H1 (cell line): ENCODE data around the gene LARP1. TPM values are rescaled to one million over a fixed set of nuclear protein-coding genes. Genes with fewer than 3 reads are reported as not detected.

ENCODE experiments used
- CTCF ChIA-PET: fragments of 300-600 bp; sonication (Branson Sonifier 250); formaldehyde crosslinking; loops from one replicate; lab custom pipeline; 2021; ENCODE audit not compliant: partially characterized antibody; lab: Charles Lee
- POLR2A ChIA-PET: fragments of 300-600 bp; sonication (Branson Sonifier 250); formaldehyde crosslinking; loops from one replicate; lab custom pipeline; 2021; ENCODE audit warnings: inconsistent platforms; ENCODE audit not compliant: partially characterized antibody; lab: Charles Lee
- DNase-seq, 2 experiments: peaks; one replicate each; pipeline versions ENCODE4 v3.0.0 to v3.0.0-alpha.2; 2010 to 2022; ENCODE audit warnings: low spot score in 2 of 2, low read depth in 1 of 2, mixed read lengths in 1 of 2
- FAIRE-seq: peaks from 2 replicates; lab custom pipeline; 2011; peaks lifted over from hg19 to GRCh38; lab: Jason Lieb, UNC
- H2AFZ ChIP-seq: 2 replicates; pipeline ENCODE4 v1.8.1; 2012; ENCODE audit warnings: low read length, inconsistent platforms
- H2AK5ac ChIP-seq: 2 replicates; pipeline ENCODE4 v1.6.1; 2013; ENCODE audit warnings: low read depth, low read length
- H2BK120ac ChIP-seq: replicated peaks from 2 replicates; pipeline ENCODE3; 2013; ENCODE audit warnings: low read depth, low read length, inconsistent platforms
- H2BK12ac ChIP-seq: 2 replicates; pipeline ENCODE4 v1.6.1; 2013; ENCODE audit warnings: low read depth, low read length
- H2BK15ac ChIP-seq: 2 replicates; pipeline ENCODE4 v1.6.1; 2013; ENCODE audit warnings: low read length
- H2BK20ac ChIP-seq: 2 replicates; pipeline ENCODE4 v1.6.1; 2013; ENCODE audit warnings: low read length
- H2BK5ac ChIP-seq: 2 replicates; pipeline ENCODE4 v1.6.1; 2013; ENCODE audit warnings: low read depth, low read length
- H3K14ac ChIP-seq: 2 replicates; pipeline ENCODE4 v1.6.1; 2013; ENCODE audit warnings: inconsistent platforms; ENCODE audit not compliant: insufficient read length
- H3K18ac ChIP-seq: 2 replicates; pipeline ENCODE4 v1.6.1; 2013; ENCODE audit warnings: low read length; ENCODE audit errors: extremely low read depth
- H3K23ac ChIP-seq: 2 replicates; pipeline ENCODE4 v1.6.1; 2013; ENCODE audit warnings: inconsistent platforms; ENCODE audit not compliant: insufficient read length
- H3K23me2 ChIP-seq: 2 replicates; pipeline ENCODE4 v1.6.1; 2013; ENCODE audit warnings: low read depth, low read length
- H3K27ac ChIP-seq: 2 replicates; pipeline ENCODE4 v1.6.1; 2011; ENCODE audit warnings: low read depth, low read length, inconsistent platforms
- H3K27me3 ChIP-seq, 4 experiments: replicated peaks in 1 of 4; 1 replicate in 1 of 4; 2 replicates in 3 of 4; pipeline versions ENCODE4 v1.6.1 to v1.8.1; 2011 to 2013; ENCODE audit warnings: low read length in 3 of 4, mild to moderate bottlenecking in 3 of 4, inconsistent platforms in 2 of 4, mixed read lengths in 2 of 4, moderate library complexity in 1 of 4; ENCODE audit not compliant: control insufficient read depth in 3 of 4, insufficient read depth in 3 of 4; ENCODE audit errors: extremely low read depth in 1 of 4
- H3K36me3 ChIP-seq, 4 experiments: 2 replicates each; pipeline versions ENCODE4 v1.6.1 to v1.8.1; 2011 to 2013; ENCODE audit warnings: mild to moderate bottlenecking in 4 of 4, low read length in 3 of 4, moderate library complexity in 2 of 4, control low read depth in 1 of 4, inconsistent platforms in 1 of 4; ENCODE audit not compliant: insufficient read depth in 4 of 4, control insufficient read depth in 2 of 4
- H3K4ac ChIP-seq: replicated peaks from 2 replicates; pipeline ENCODE3; 2013; ENCODE audit warnings: low read length, low read depth, mixed read lengths, inconsistent platforms; ENCODE audit not compliant: insufficient read length
- H3K4me1 ChIP-seq, 4 experiments: replicated peaks in 1 of 4; 1 replicate in 1 of 4; 2 replicates in 3 of 4; pipeline versions ENCODE4 v1.6.1 to v1.8.1; 2011 to 2013; ENCODE audit warnings: low read length in 3 of 4, inconsistent platforms in 2 of 4, mixed read lengths in 1 of 4; ENCODE audit not compliant: insufficient read depth in 4 of 4, control insufficient read depth in 3 of 4
- H3K4me2 ChIP-seq, 2 experiments: 2 replicates each; pipeline versions ENCODE4 v1.6.1 to v1.8.1; 2011 to 2013; ENCODE audit warnings: low read depth in 2 of 2, low read length in 2 of 2, control low read depth in 1 of 2, inconsistent platforms in 1 of 2, mild to moderate bottlenecking in 1 of 2; ENCODE audit not compliant: insufficient read depth in 1 of 2
- H3K4me3 ChIP-seq, 4 experiments: fragments of 200-600, 300-600 bp in 1 of 4; sonication (generic), shearing (Covaris generic), sonication (Bioruptor Twin) in 1 of 4; 2 replicates each; pipeline versions ENCODE4 v1.5.1 to v1.8.1; 2011 to 2016; ENCODE audit warnings: low read length in 4 of 4, low read depth in 3 of 4, control low read depth in 2 of 4, inconsistent platforms in 2 of 4, mild to moderate bottlenecking in 2 of 4, mixed read lengths in 1 of 4, moderate library complexity in 1 of 4; ENCODE audit not compliant: insufficient read depth in 2 of 4; ENCODE audit errors: extremely low read depth in 1 of 4
- H3K56ac ChIP-seq: replicated peaks from 2 replicates; pipeline ENCODE3; 2013; ENCODE audit warnings: low read depth, mild to moderate bottlenecking, mixed read lengths, low read length, inconsistent platforms; ENCODE audit not compliant: insufficient read length
- H3K79me1 ChIP-seq: 2 replicates; pipeline ENCODE4 v1.6.1; 2013; ENCODE audit warnings: low read depth, low read length, control low read depth
- H3K79me2 ChIP-seq, 2 experiments: 2 replicates each; pipeline versions ENCODE4 v1.6.1 to v1.8.1; 2012 to 2013; ENCODE audit warnings: low read length in 2 of 2, mild to moderate bottlenecking in 2 of 2, inconsistent platforms in 1 of 2; ENCODE audit not compliant: insufficient read depth in 2 of 2, control insufficient read depth in 1 of 2
- H3K9ac ChIP-seq, 4 experiments: replicated peaks in 1 of 4; 1 replicate in 1 of 4; 2 replicates in 3 of 4; pipeline versions ENCODE4 v1.6.1 to v1.8.1; 2011 to 2013; ENCODE audit warnings: low read depth in 3 of 4, low read length in 3 of 4, control low read depth in 2 of 4, mild to moderate bottlenecking in 2 of 4, moderate library complexity in 2 of 4, inconsistent platforms in 1 of 4; ENCODE audit errors: extremely low read depth in 1 of 4
- H3K9me3 ChIP-seq, 2 experiments: 2 replicates each; pipeline versions ENCODE4 v1.6.1 to v1.8.1; 2012 to 2013; ENCODE audit warnings: mild to moderate bottlenecking in 2 of 2, moderate library complexity in 2 of 2, control low read depth in 1 of 2, inconsistent platforms in 1 of 2, low read depth in 1 of 2, low read length in 1 of 2, mixed read lengths in 1 of 2; ENCODE audit not compliant: insufficient read depth in 2 of 2
- H4K20me1 ChIP-seq, 2 experiments: replicated peaks in 1 of 2; 2 replicates each; pipeline versions ENCODE3 to v1.8.1; 2011 to 2013; ENCODE audit warnings: inconsistent platforms in 2 of 2, low read length in 2 of 2, mild to moderate bottlenecking in 1 of 2; ENCODE audit not compliant: insufficient read depth in 2 of 2, control insufficient read depth in 1 of 2
- H4K5ac ChIP-seq: 2 replicates; pipeline ENCODE4 v1.6.1; 2013; ENCODE audit warnings: low read length, low read depth, mixed read lengths, inconsistent platforms; ENCODE audit not compliant: insufficient read length
- H4K8ac ChIP-seq: 2 replicates; pipeline ENCODE4 v1.8.0; 2013; ENCODE audit warnings: mild to moderate bottlenecking, moderate library complexity, low read length, inconsistent platforms; ENCODE audit not compliant: insufficient read depth; ENCODE audit errors: extremely low read depth
- H4K91ac ChIP-seq: replicated peaks from 2 replicates; pipeline ENCODE3; 2013; ENCODE audit warnings: low read length, mixed read lengths, inconsistent platforms; ENCODE audit not compliant: insufficient read length
- CHD1 ChIP-seq: IDR thresholded peaks from 2 replicates; pipeline ENCODE4 v1.6.1; 2012; ENCODE audit warnings: low read depth, low read length, improper control_type of control experiment
- CTBP2 ChIP-seq: IDR thresholded peaks from 2 replicates; pipeline ENCODE4 v1.7.0; 2011; ENCODE audit warnings: borderline replicate concordance, mild to moderate bottlenecking, moderate library complexity, mixed read lengths, low read length; ENCODE audit not compliant: insufficient read depth, insufficient read length
- CTCF ChIP-seq, 3 experiments: IDR thresholded peaks; 1 replicate in 2 of 3; 2 replicates in 1 of 3; pipeline versions ENCODE4 v1.5.1 to v1.6.1; 2011; ENCODE audit warnings: low read length in 3 of 3, mild to moderate bottlenecking in 3 of 3, inconsistent platforms in 2 of 3, low read depth in 1 of 3, moderate library complexity in 1 of 3; ENCODE audit not compliant: insufficient read depth in 1 of 3; ENCODE audit errors: control extremely low read depth in 1 of 3
- KDM5A ChIP-seq: fragments of 200-600 bp; IDR thresholded peaks from 2 replicates; pipeline ENCODE4 v1.7.1; 2012; ENCODE audit warnings: mild to moderate bottlenecking, low read length, inconsistent platforms, mixed read lengths
- POLR2A ChIP-seq, 2 experiments: IDR thresholded peaks; 1 replicate in 1 of 2; 2 replicates in 1 of 2; pipeline ENCODE4 v1.6.1; 2011; ENCODE audit warnings: low read depth in 2 of 2, low read length in 2 of 2, mild to moderate bottlenecking in 2 of 2; ENCODE audit errors: control extremely low read depth in 1 of 2
- POU5F1 ChIP-seq: IDR thresholded peaks from 2 replicates; pipeline ENCODE4 v1.6.1; 2011; ENCODE audit warnings: low read depth, mild to moderate bottlenecking, low read length, moderate library complexity
- RNF2 ChIP-seq: fragments of 200-900, 300-1000 bp; sonication (generic); IDR thresholded peaks from 2 replicates; pipeline ENCODE4 v1.7.1; 2016; ENCODE audit warnings: borderline replicate concordance, low read depth, mild to moderate bottlenecking, antibody characterized with exemption, low read length; ENCODE audit not compliant: poor library complexity, severe bottlenecking; ENCODE audit errors: missing control alignments
- SP2 ChIP-seq: IDR thresholded peaks from 2 replicates; pipeline ENCODE4 v1.6.1; 2012; ENCODE audit warnings: mild to moderate bottlenecking, low read length, inconsistent platforms
- ZNF274 ChIP-seq: IDR thresholded peaks from 2 replicates; pipeline ENCODE4 v1.7.0; 2012; ENCODE audit warnings: low read length, borderline replicate concordance; ENCODE audit errors: extremely low read depth
- WGBS, 2 experiments: shearing (Covaris generic) in 1 of 2; methylation state at CpG; one replicate each; pipeline versions ENCODE4 v1.1.6 to v1.1.7; 2013 to 2015; ENCODE audit warnings: low lambda C conversion rate in 2 of 2, mixed read lengths in 2 of 2, inconsistent platforms in 1 of 2, low coverage in 1 of 2, missing lambda C conversion rate in 1 of 2; ENCODE audit not compliant: insufficient replicate concordance in 2 of 2, insufficient coverage in 1 of 2, insufficient read length in 1 of 2; ENCODE audit errors: extremely low coverage in 1 of 2, missing lambda C conversion rate in 1 of 2; 5-methylcytosine and 5-hydroxymethylcytosine counted together
- polyA plus RNA-seq, 7 experiments: library from polyadenylated mRNA; depleted of rRNA in 3 of 7; stranded (reverse) in 5 of 7; unstranded in 2 of 7; fragments of >200 nt in 5 of 7; fragments of 200-250 nt in 2 of 7; gene quantifications; 1 replicate in 5 of 7; 2 replicates in 1 of 7; 4 replicates in 1 of 7; pipeline versions ENCODE4 v1.2.1 to v1.2.3, GENCODE V29; 2011 to 2013; ENCODE audit warnings: missing spikeins in 2 of 7, mixed read lengths in 2 of 7
- total RNA-seq: library from RNA; stranded (reverse); fragmentation: NEBNext Ultra II Directional; extraction: Animal tissue kit (Norgen Biotek cat#: 25700); gene quantifications from 2 replicates; pipeline ENCODE4 v1.2.1, GENCODE V29; 2021

Gene LARP1
- total and polyA plus RNA-seq, 2 of the 8 experiments (the other 6 are each of a cell fraction or from before 2014, with no cell fraction given): 106 to 422 TPM

- H2BK20ac ChIP-seq: no peak overlapping the region
- no peak overlapping the region for H3K4ac ChIP-seq
- H3K4me3 ChIP-seq: no peak overlapping the region
- FAIRE-seq: no peak
- POLR2A ChIA-PET: interaction anchor here (1.3 to 1.9 kb wide), 2 partner anchors 11 to 21 kb away, joined by 3 to 4 read pairs; partner anchors contain the start of gene CNOT8
- no peaks in the 10 kb centered on the region for H3K27me3 ChIP-seq
- no peak overlapping the region for H3K14ac ChIP-seq
- CTCF ChIA-PET: interaction anchor here (0.9 to 2.2 kb wide), 4 partner anchors 9 to 339 kb away, joined by 3 to 9 read pairs (median 5); no protein-coding TSS in a partner anchor
- no peak overlapping the region for H2AK5ac ChIP-seq
- H3K56ac ChIP-seq: no peak overlapping the region
- H3K4me2 ChIP-seq: no peak overlapping the region
- WGBS, 2 experiments: 87% methylated on average over 6 of the region's 6 CpGs; no CpG with 5 or more reads in 1 of the 2 experiments
- H4K5ac ChIP-seq: no peak overlapping the region
- H3K4me1 ChIP-seq: peaks cover 0 to 3% (median 0%) of the 10 kb centered on the region in 4 experiments; a peak in 2 of 7 replicates
- no peaks in the 10 kb centered on the region for H3K79me1 ChIP-seq
- H2BK15ac ChIP-seq: no peak overlapping the region
- H3K79me2 ChIP-seq: no peaks in the 10 kb centered on the region
- no peak overlapping the region for H3K9ac ChIP-seq
- DNase-seq: no peak
- H3K23me2 ChIP-seq: no peaks in the 10 kb centered on the region
- H4K8ac ChIP-seq: no peak overlapping the region
- no peak overlapping the region for H3K27ac ChIP-seq
- no peaks in the 10 kb centered on the region; a peak in 3 of 8 replicates for H3K36me3 ChIP-seq
- no peak overlapping the region for H3K18ac ChIP-seq
- H2BK5ac ChIP-seq: no peak overlapping the region
- H4K20me1 ChIP-seq: no peaks in the 10 kb centered on the region
- no peaks in the 10 kb centered on the region for H3K9me3 ChIP-seq
- H3K23ac ChIP-seq: no peak overlapping the region
- H2BK12ac ChIP-seq: no peak overlapping the region
- no peak overlapping the region for H4K91ac ChIP-seq
- no peak overlapping the region for H2AFZ ChIP-seq
- no peak overlapping the region for H2BK120ac ChIP-seq
- no peak for TF ChIP-seq KDM5A
- no peak for TF ChIP-seq CTCF (IDR thresholded peaks at IDR 0.05; ENCODE audit: control extremely low read depth in 1 of 3, insufficient read depth in 1 of 3, low read depth in 1 of 3, low read length in 3 of 3)
- no peak for TF ChIP-seq POLR2A (IDR thresholded peaks at IDR 0.05; ENCODE audit: control extremely low read depth in 1 of 2, low read depth in 2 of 2, low read length in 2 of 2)
- TF ChIP-seq RNF2: no peak
- no peak for TF ChIP-seq ZNF274
- TF ChIP-seq POU5F1: no peak
- TF ChIP-seq CHD1: no peak
- TF ChIP-seq SP2: no peak
- TF ChIP-seq CTBP2: no peak
Measured at GRCh38 chr5:154837009-154837901, 82.1 kb downstream of the LARP1 start.
